ENCODE data around the gene UBR3. TPM values are rescaled to one million over a fixed set of nuclear protein-coding genes. Genes with fewer than 3 reads are reported as not detected.

UBR3 gene
- total RNA-seq, 4 donors from 2014 or later, result 101 to 192 (median 114) TPM

- Histone ChIP-seq H3K36me3 (no peaks in the 10 kb centered on the region), H3K9me3 (no peaks in the 10 kb centered on the region), H3K4me3 (replicated peaks in 1 of 3) (no peak overlapping the region), H3K27me3 (no peaks in the 10 kb centered on the region), H3K4me1 (no peaks in the 10 kb centered on the region), H3K27ac (no peak overlapping the region)
- no peak for DNase-seq
- no peak for TF ChIP-seq POLR2A (IDR thresholded peaks at IDR 0.05)
- no peak for TF ChIP-seq CTCF (IDR thresholded peaks at IDR 0.05)
- intact Hi-C loops (cut with DNase I), result no loop called here
- 95% methylated on average over 4 of the region's 4 CpGs for WGBS, 2 donors
Observed at GRCh38 chr2:170038734-170039133, 211.5 kb downstream of the UBR3 start.

- no peaks in the 10 kb centered on the region for H3K9me3 ChIP-seq
- no peak overlapping the region for H3K4me3 ChIP-seq (replicated peaks in 1 of 3)
- intact Hi-C loops (cut with DNase I), result no loop called here
- DNase-seq, result no peak
- no peak overlapping the region for H3K27ac ChIP-seq
- 86 to 89% methylated on average over 2 of the region's 2 CpGs for WGBS, 2 donors
- no peaks in the 10 kb centered on the region for H3K36me3 ChIP-seq
- H3K27me3 ChIP-seq, result no peaks in the 10 kb centered on the region
- TF ChIP-seq POLR2A (IDR thresholded peaks at IDR 0.05), result no peak
- no peak for TF ChIP-seq CTCF (IDR thresholded peaks at IDR 0.05)
- H3K4me1 ChIP-seq, result no peaks in the 10 kb centered on the region
Observed at GRCh38 chr2:170039401-170040172, 212.3 kb downstream of the UBR3 start.

GRCh38 chr2:170044751-170045478 lies 217.7 kb downstream of the UBR3 start:
- intact Hi-C loops (cut with DNase I), result no loop called here
- Histone ChIP-seq H3K4me1 (no peaks in the 10 kb centered on the region), H3K27ac (no peak overlapping the region), H3K4me3 (replicated peaks in 1 of 3) (no peak overlapping the region), H3K9me3 (no peaks in the 10 kb centered on the region), H3K27me3 (no peaks in the 10 kb centered on the region), H3K36me3 (no peaks in the 10 kb centered on the region)
- TF ChIP-seq POLR2A (IDR thresholded peaks at IDR 0.05), result no peak
- TF ChIP-seq CTCF (IDR thresholded peaks at IDR 0.05), result no peak
- 83 to 93% methylated on average over 3 of the region's 3 CpGs for WGBS, 2 donors
- DNase-seq, result no peak

GRCh38 chr2:170047331-170048065 lies 220.2 kb downstream of the UBR3 start:
- H3K27ac ChIP-seq, result no peak overlapping the region
- intact Hi-C loops (cut with DNase I), result no loop called here
- 95 to 96% methylated on average over 3 of the region's 3 CpGs for whole genome bisulfite sequencing, 2 donors
- no peak for DNase-seq
- TF ChIP-seq POLR2A (IDR thresholded peaks at IDR 0.05) (no peak), CTCF (IDR thresholded peaks at IDR 0.05) (no peak)
- H3K27me3 ChIP-seq, result no peaks in the 10 kb centered on the region
- no peaks in the 10 kb centered on the region for H3K4me1 ChIP-seq
- H3K9me3 ChIP-seq, result no peaks in the 10 kb centered on the region
- no peaks in the 10 kb centered on the region for H3K36me3 ChIP-seq
- H3K4me3 ChIP-seq (replicated peaks in 1 of 3), result no peak overlapping the region
